H1 (cell line): ENCODE results near the gene DENND1A.

Experiments
- ASH2L ChIP-seq: fragments of 200-600, 300-600 bp; sonication (generic); IDR thresholded peaks from one replicate; pipeline ENCODE4 v1.7.1; 2017; ENCODE audit warnings: low read length
- EGR1 ChIP-seq: IDR thresholded peaks from 2 replicates; pipeline ENCODE4 v1.6.1; 2011; ENCODE audit warnings: low read depth, low read length, borderline replicate concordance
- EZH2 ChIP-seq: fragments of 200-600 bp; sonication (generic); IDR thresholded peaks from 2 replicates; pipeline ENCODE4 v1.7.1; 2012; ENCODE audit warnings: low read depth, mild to moderate bottlenecking, moderate library complexity, low read length, inconsistent platforms; ENCODE audit not compliant: severe bottlenecking
- FOSL1 ChIP-seq: IDR thresholded peaks from 2 replicates; pipeline ENCODE4 v1.6.1; 2011; ENCODE audit warnings: mild to moderate bottlenecking, low read depth, low read length, moderate library complexity; ENCODE audit not compliant: insufficient read depth
- HDAC2 ChIP-seq, 2 experiments: fragments of 300-600 bp in 1 of 2; sonication (generic) in 1 of 2; IDR thresholded peaks; 2 replicates each; pipeline ENCODE4 v1.6.1; 2011 to 2012; ENCODE audit warnings: low read depth in 2 of 2, low read length in 2 of 2, mild to moderate bottlenecking in 2 of 2, moderate library complexity in 2 of 2, borderline replicate concordance in 1 of 2, inconsistent platforms in 1 of 2
- KDM1A ChIP-seq: fragments of 200-600, 300-600 bp; sonication (generic); IDR thresholded peaks from 2 replicates; pipeline ENCODE4 v1.7.1; 2016; ENCODE audit warnings: mild to moderate bottlenecking, low read length, borderline replicate concordance
- KDM5A ChIP-seq: fragments of 200-600 bp; IDR thresholded peaks from 2 replicates; pipeline ENCODE4 v1.7.1; 2012; ENCODE audit warnings: mild to moderate bottlenecking, low read length, inconsistent platforms, mixed read lengths
- POLR2AphosphoS5 ChIP-seq: IDR thresholded peaks from 2 replicates; pipeline ENCODE4 v1.6.1; 2011; ENCODE audit warnings: low read depth, low read length
- SUZ12 ChIP-seq: fragments of 200-600 bp; sonication (generic); IDR thresholded peaks from 2 replicates; pipeline ENCODE4 v1.6.1; 2012; ENCODE audit warnings: mild to moderate bottlenecking, inconsistent platforms, low read length, moderate library complexity, mixed read lengths
- TF ChIP-seq, protein P1 (sequence below), 3 experiments: IDR thresholded peaks; 1 replicate in 2 of 3; 2 replicates in 1 of 3; pipeline versions ENCODE4 v1.5.1 to v1.6.1; 2011; ENCODE audit warnings: low read length in 3 of 3, mild to moderate bottlenecking in 3 of 3, inconsistent platforms in 2 of 3, low read depth in 1 of 3, moderate library complexity in 1 of 3; ENCODE audit not compliant: insufficient read depth in 1 of 3; ENCODE audit errors: control extremely low read depth in 1 of 3
- TF ChIP-seq, protein P2 (sequence below): IDR thresholded peaks from 2 replicates; pipeline ENCODE4 v1.6.1; 2012; ENCODE audit warnings: inconsistent platforms

DNA sequence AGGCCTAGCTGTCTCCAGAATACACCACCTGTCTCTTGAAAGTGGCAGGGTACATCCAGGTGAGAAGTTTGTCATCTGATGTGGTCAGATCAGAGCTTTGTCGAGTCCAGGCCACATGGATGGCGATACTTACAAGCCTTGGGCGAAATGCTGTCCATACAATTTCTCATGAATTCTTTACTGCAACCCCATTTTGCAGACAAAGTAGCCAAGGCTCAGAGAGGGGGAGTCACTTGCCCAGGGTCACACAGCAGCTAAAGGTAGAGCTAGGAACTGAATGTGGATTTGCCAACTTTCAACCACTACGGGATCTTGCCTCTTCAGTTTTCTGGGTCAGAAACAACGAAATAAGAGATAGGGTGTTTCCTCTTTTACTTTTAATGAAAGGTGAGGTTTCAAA lies 538.7 kb downstream of the DENND1A start:
- TF ChIP-seq EZH2 = no peak
- no peak for TF ChIP-seq SUZ12
- TF ChIP-seq, protein P1, sequence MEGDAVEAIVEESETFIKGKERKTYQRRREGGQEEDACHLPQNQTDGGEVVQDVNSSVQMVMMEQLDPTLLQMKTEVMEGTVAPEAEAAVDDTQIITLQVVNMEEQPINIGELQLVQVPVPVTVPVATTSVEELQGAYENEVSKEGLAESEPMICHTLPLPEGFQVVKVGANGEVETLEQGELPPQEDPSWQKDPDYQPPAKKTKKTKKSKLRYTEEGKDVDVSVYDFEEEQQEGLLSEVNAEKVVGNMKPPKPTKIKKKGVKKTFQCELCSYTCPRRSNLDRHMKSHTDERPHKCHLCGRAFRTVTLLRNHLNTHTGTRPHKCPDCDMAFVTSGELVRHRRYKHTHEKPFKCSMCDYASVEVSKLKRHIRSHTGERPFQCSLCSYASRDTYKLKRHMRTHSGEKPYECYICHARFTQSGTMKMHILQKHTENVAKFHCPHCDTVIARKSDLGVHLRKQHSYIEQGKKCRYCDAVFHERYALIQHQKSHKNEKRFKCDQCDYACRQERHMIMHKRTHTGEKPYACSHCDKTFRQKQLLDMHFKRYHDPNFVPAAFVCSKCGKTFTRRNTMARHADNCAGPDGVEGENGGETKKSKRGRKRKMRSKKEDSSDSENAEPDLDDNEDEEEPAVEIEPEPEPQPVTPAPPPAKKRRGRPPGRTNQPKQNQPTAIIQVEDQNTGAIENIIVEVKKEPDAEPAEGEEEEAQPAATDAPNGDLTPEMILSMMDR (IDR thresholded peaks at IDR 0.05; ENCODE audit: control extremely low read depth in 1 of 3, insufficient read depth in 1 of 3, low read depth in 1 of 3, low read length in 3 of 3) = no peak
- no peak for TF ChIP-seq KDM5A
- TF ChIP-seq EGR1 = no peak
- no peak for TF ChIP-seq POLR2AphosphoS5
- TF ChIP-seq FOSL1 = no peak
- TF ChIP-seq KDM1A = peak; percentile 86; the same call in 1 of the 2 replicates
- TF ChIP-seq, protein P2, sequence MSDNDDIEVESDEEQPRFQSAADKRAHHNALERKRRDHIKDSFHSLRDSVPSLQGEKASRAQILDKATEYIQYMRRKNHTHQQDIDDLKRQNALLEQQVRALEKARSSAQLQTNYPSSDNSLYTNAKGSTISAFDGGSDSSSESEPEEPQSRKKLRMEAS = no peak
- no peak for TF ChIP-seq ASH2L
- peak in 1 of 2 experiments; percentile 51; a peak in 1 of 4 replicates for TF ChIP-seq HDAC2 (IDR thresholded peaks at IDR 0.05; ENCODE audit: borderline replicate concordance in 1 of 2, low read depth in 2 of 2, low read length in 2 of 2)
